H9 (cell line): ENCODE data around the gene RERE. TPM values are rescaled to one million over a fixed set of nuclear protein-coding genes. Genes with fewer than 3 reads are reported as not detected.
A peak's percentile ranks its signal among the peaks of the same experiment; 100 is the strongest.

Experiments
- DNase-seq: peaks from one replicate; pipeline ENCODE4 v3.0.0-alpha.2; 2017
- H2AFZ ChIP-seq: one replicate; pipeline ENCODE4 v1.6.1; 2013; ENCODE audit warnings: mild to moderate bottlenecking, low read length, control low read depth, moderate library complexity
- H2AK5ac ChIP-seq: 2 replicates; pipeline ENCODE4 v1.6.1; 2013; ENCODE audit warnings: low read length, control low read depth, mixed read lengths; ENCODE audit not compliant: insufficient read length
- H2BK120ac ChIP-seq: one replicate; pipeline ENCODE4 v1.6.1; 2013; ENCODE audit warnings: low read depth, mild to moderate bottlenecking, low read length, control low read depth, inconsistent platforms; ENCODE audit not compliant: poor library complexity, severe bottlenecking
- H2BK12ac ChIP-seq: 2 replicates; pipeline ENCODE4 v1.6.1; 2013; ENCODE audit warnings: low read length, control low read depth, mixed read lengths, low read depth; ENCODE audit not compliant: insufficient read length
- H2BK15ac ChIP-seq: 2 replicates; pipeline ENCODE4 v1.6.1; 2013; ENCODE audit warnings: low read depth, low read length, control low read depth
- H2BK20ac ChIP-seq: one replicate; pipeline ENCODE4 v1.6.1; 2013; ENCODE audit warnings: low read depth, mild to moderate bottlenecking, low read length, control low read depth, inconsistent platforms; ENCODE audit not compliant: poor library complexity, severe bottlenecking
- H2BK5ac ChIP-seq: 2 replicates; pipeline ENCODE4 v1.6.1; 2013; ENCODE audit warnings: low read length, control low read depth, mixed read lengths; ENCODE audit not compliant: insufficient read length
- H3K14ac ChIP-seq: 2 replicates; pipeline ENCODE4 v1.6.1; 2013; ENCODE audit warnings: low read length, control low read depth; ENCODE audit not compliant: insufficient read depth
- H3K18ac ChIP-seq: 2 replicates; pipeline ENCODE4 v1.6.1; 2013; ENCODE audit warnings: low read depth, mild to moderate bottlenecking, mixed read lengths, low read length, control low read depth; ENCODE audit not compliant: insufficient read length
- H3K23ac ChIP-seq: 2 replicates; pipeline ENCODE4 v1.6.1; 2013; ENCODE audit warnings: low read length, control low read depth, mixed read lengths, low read depth; ENCODE audit not compliant: insufficient read length
- H3K23me2 ChIP-seq: 2 replicates; pipeline ENCODE4 v1.6.1; 2013; ENCODE audit warnings: low read depth, mild to moderate bottlenecking, mixed read lengths, low read length, control low read depth; ENCODE audit not compliant: insufficient read length, poor library complexity, severe bottlenecking
- H3K27ac ChIP-seq: 2 replicates; pipeline ENCODE4 v1.5.1; 2013; ENCODE audit warnings: low read length, control low read depth, mixed read lengths, low read depth; ENCODE audit not compliant: insufficient read length
- H3K27me3 ChIP-seq: 2 replicates; pipeline ENCODE4 v1.6.1; 2013; ENCODE audit warnings: low read length, control low read depth, inconsistent platforms; ENCODE audit not compliant: insufficient read depth
- H3K4ac ChIP-seq: 2 replicates; pipeline ENCODE4 v1.6.1; 2013; ENCODE audit warnings: low read depth, mild to moderate bottlenecking, control low read depth, inconsistent platforms, low read length, moderate library complexity
- H3K4me1 ChIP-seq: 2 replicates; pipeline ENCODE4 v1.6.1; 2013; ENCODE audit warnings: low read length, control low read depth, inconsistent platforms; ENCODE audit not compliant: insufficient read depth
- H3K4me2 ChIP-seq: 2 replicates; pipeline ENCODE4 v1.6.1; 2013; ENCODE audit warnings: low read length, control low read depth, mixed read lengths; ENCODE audit not compliant: insufficient read length, insufficient read depth
- H3K56ac ChIP-seq: 2 replicates; pipeline ENCODE4 v1.6.1; 2013; ENCODE audit warnings: low read depth, mild to moderate bottlenecking, mixed read lengths, low read length, control low read depth; ENCODE audit not compliant: insufficient read length
- H3K79me1 ChIP-seq: 2 replicates; pipeline ENCODE4 v1.6.1; 2013; ENCODE audit warnings: low read depth, mild to moderate bottlenecking, moderate library complexity, low read length, control low read depth, inconsistent platforms; ENCODE audit not compliant: insufficient read depth, poor library complexity, severe bottlenecking
- H3K79me2 ChIP-seq: 2 replicates; pipeline ENCODE4 v1.6.1; 2013; ENCODE audit warnings: low read length, control low read depth, inconsistent platforms; ENCODE audit not compliant: insufficient read depth
- H3K9ac ChIP-seq: 2 replicates; pipeline ENCODE4 v1.6.1; 2013; ENCODE audit warnings: low read length, control low read depth, mixed read lengths; ENCODE audit not compliant: insufficient read length; ENCODE audit errors: extremely low read depth
- H3K9me3 ChIP-seq: one replicate; pipeline ENCODE4 v1.6.1; 2013; ENCODE audit warnings: low read depth, low read length, inconsistent platforms; ENCODE audit not compliant: control insufficient read depth
- H3T11ph ChIP-seq: one replicate; pipeline ENCODE4 v1.6.1; 2013; ENCODE audit warnings: mild to moderate bottlenecking, low read length, control low read depth, inconsistent platforms
- H4K20me1 ChIP-seq: one replicate; pipeline ENCODE4 v1.6.1; 2013; ENCODE audit not compliant: control insufficient read depth, insufficient read length, insufficient read depth
- H4K5ac ChIP-seq: 2 replicates; pipeline ENCODE4 v1.6.1; 2013; ENCODE audit warnings: low read depth, mild to moderate bottlenecking, mixed read lengths, low read length, control low read depth; ENCODE audit not compliant: insufficient read length
- H4K8ac ChIP-seq: replicated peaks from 2 replicates; pipeline ENCODE4 v1.6.1; 2013; ENCODE audit warnings: low read length, control low read depth, mixed read lengths, low read depth; ENCODE audit not compliant: insufficient read length
- H4K91ac ChIP-seq: 2 replicates; pipeline ENCODE4 v1.6.1; 2013; ENCODE audit warnings: low read depth, mild to moderate bottlenecking, moderate library complexity, mixed read lengths, low read length, control low read depth; ENCODE audit not compliant: insufficient read length
- H3K27ac Mint-ChIP-seq, 3 experiments: 2 replicates in 2 of 3; 3 replicates in 1 of 3; pipeline ENCODE4 v1.8.0; 2020 to 2021; ENCODE audit warnings: mixed read lengths in 3 of 3, mild to moderate bottlenecking in 1 of 3, moderate library complexity in 1 of 3
- H3K27me3 Mint-ChIP-seq: 2 replicates; pipeline ENCODE4 v1.8.0; 2021; ENCODE audit warnings: low read depth, mild to moderate bottlenecking, moderate library complexity, mixed read lengths
- H3K36me3 Mint-ChIP-seq, 3 experiments: 2 replicates in 2 of 3; 3 replicates in 1 of 3; pipeline ENCODE4 v1.8.0; 2020 to 2021; ENCODE audit warnings: low read depth in 3 of 3, mixed read lengths in 3 of 3; ENCODE audit not compliant: insufficient read depth in 1 of 3
- H3K4me1 Mint-ChIP-seq, 2 experiments: 2 replicates each; pipeline ENCODE4 v1.8.0; 2020; ENCODE audit warnings: mixed read lengths in 2 of 2
- H3K4me3 Mint-ChIP-seq, 2 experiments: 2 replicates in 1 of 2; 3 replicates in 1 of 2; pipeline ENCODE4 v1.8.0; 2020 to 2021; ENCODE audit warnings: mild to moderate bottlenecking in 2 of 2, mixed read lengths in 2 of 2, moderate library complexity in 1 of 2
- H3K9me3 Mint-ChIP-seq, 2 experiments: 2 replicates in 1 of 2; 3 replicates in 1 of 2; pipeline ENCODE4 v1.8.0; 2020; ENCODE audit warnings: mild to moderate bottlenecking in 2 of 2, mixed read lengths in 2 of 2, moderate library complexity in 1 of 2
- WGBS: extraction: QIAGEN DNeasy Blood & Tissue Kit; methylation state at CpG from one replicate; pipeline ENCODE4 v1.1.7; 2013; ENCODE audit warnings: missing lambda C conversion rate, low lambda C conversion rate, mixed read lengths; ENCODE audit not compliant: insufficient read length; ENCODE audit errors: extremely low coverage; 5-methylcytosine and 5-hydroxymethylcytosine counted together
- total RNA-seq: library from RNA; stranded (reverse); gene quantifications from 2 replicates; pipeline ENCODE4 v1.2.1, GENCODE V29; 2021
- TF ChIP-seq, protein P1 (sequence below): fragments of 200-600 bp; sonication (generic); conservative IDR thresholded peaks from 3 replicates; pipeline ENCODE4 v1.8.0; 2021; ENCODE audit warnings: antibody characterized with exemption, mild to moderate bottlenecking

Gene RERE
- total RNA-seq, 1 experiment from 2014 or later = 103 TPM

DNA sequence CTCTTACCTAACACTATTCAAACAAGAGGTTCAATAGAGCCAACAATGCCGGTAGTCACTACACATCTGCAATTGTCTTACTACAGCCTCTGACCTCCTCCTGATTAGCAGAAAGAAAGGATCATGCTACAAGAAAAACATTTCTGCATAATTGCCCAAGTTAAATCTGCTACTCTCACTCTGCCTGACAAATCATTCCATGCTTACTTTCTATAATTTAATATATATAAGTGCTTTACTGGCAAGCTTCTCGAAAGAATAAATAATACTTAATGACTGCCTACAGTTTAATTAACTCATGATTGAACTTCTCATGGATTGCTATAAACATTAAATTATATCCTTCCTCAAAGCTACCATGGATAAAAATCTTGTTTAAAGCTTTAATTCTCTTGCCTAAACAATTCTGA lies 343.5 kb downstream of the RERE start:
- TF ChIP-seq, protein P1, sequence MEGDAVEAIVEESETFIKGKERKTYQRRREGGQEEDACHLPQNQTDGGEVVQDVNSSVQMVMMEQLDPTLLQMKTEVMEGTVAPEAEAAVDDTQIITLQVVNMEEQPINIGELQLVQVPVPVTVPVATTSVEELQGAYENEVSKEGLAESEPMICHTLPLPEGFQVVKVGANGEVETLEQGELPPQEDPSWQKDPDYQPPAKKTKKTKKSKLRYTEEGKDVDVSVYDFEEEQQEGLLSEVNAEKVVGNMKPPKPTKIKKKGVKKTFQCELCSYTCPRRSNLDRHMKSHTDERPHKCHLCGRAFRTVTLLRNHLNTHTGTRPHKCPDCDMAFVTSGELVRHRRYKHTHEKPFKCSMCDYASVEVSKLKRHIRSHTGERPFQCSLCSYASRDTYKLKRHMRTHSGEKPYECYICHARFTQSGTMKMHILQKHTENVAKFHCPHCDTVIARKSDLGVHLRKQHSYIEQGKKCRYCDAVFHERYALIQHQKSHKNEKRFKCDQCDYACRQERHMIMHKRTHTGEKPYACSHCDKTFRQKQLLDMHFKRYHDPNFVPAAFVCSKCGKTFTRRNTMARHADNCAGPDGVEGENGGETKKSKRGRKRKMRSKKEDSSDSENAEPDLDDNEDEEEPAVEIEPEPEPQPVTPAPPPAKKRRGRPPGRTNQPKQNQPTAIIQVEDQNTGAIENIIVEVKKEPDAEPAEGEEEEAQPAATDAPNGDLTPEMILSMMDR = no peak
- H3K56ac ChIP-seq = no peak overlapping the region
- H2BK12ac ChIP-seq = no peak overlapping the region
- no peak overlapping the region for H2AK5ac ChIP-seq
- no peak overlapping the region for H2BK20ac ChIP-seq
- no peaks in the 10 kb centered on the region for H3K79me2 ChIP-seq
- no peak overlapping the region for H3K23ac ChIP-seq
- peaks cover 1% of the 10 kb centered on the region; the same call in 1 of the 2 replicates for H3K27me3 Mint-ChIP-seq
- no peak overlapping the region for H3K9ac ChIP-seq
- H4K8ac ChIP-seq = no peak overlapping the region
- H3K27me3 ChIP-seq = no peaks in the 10 kb centered on the region
- H2AFZ ChIP-seq = no peak overlapping the region
- H3K36me3 Mint-ChIP-seq = no peaks in the 10 kb centered on the region; a peak in 1 of 7 replicates
- no peak overlapping the region for H2BK120ac ChIP-seq
- H4K5ac ChIP-seq = no peak overlapping the region
- H3K4me2 ChIP-seq = no peak overlapping the region
- H3K79me1 ChIP-seq = peaks cover 6% of the 10 kb centered on the region
- peaks cover 7% of the 10 kb centered on the region for H3K4me1 ChIP-seq
- H3K4me1 Mint-ChIP-seq = peaks cover 49 to 50% of the 10 kb centered on the region in 2 experiments
- H2BK5ac ChIP-seq = no peak overlapping the region
- DNase-seq = no peak
- no peak overlapping the region for H3K27ac ChIP-seq
- no peak overlapping the region for H3K14ac ChIP-seq
- H3K9me3 Mint-ChIP-seq = no peaks in the 10 kb centered on the region
- H3K4me3 Mint-ChIP-seq = no peak overlapping the region
- no peak overlapping the region for H3K4ac ChIP-seq
- 0 out of 7 replicates have a peak overlapping the region, but pooled peaks of 1 of the 3 experiments have one; percentile 76 for H3K27ac Mint-ChIP-seq
- no peaks in the 10 kb centered on the region for H4K20me1 ChIP-seq
- no CpG with 5 or more reads among the region's 2 CpGs for WGBS
- H3K9me3 ChIP-seq = no peaks in the 10 kb centered on the region
- H3K23me2 ChIP-seq = no peaks in the 10 kb centered on the region
- H3K18ac ChIP-seq = no peak overlapping the region
- no peak overlapping the region for H3T11ph ChIP-seq
- no peak overlapping the region for H2BK15ac ChIP-seq
- no peak overlapping the region for H4K91ac ChIP-seq
